Measurements from ENCODE around the gene SDR39U1. TPM values are rescaled to one million over a fixed set of nuclear protein-coding genes. Genes with fewer than 3 reads are reported as not detected.

Gene SDR39U1
- total and polyA plus RNA-seq, 5 donors = 74.6 to 128 (median 98.3) TPM

- 49% methylated on average over 5 of the region's 5 CpGs for WGBS
- peak overlapping the region; percentile 66 for H3K4me3 ChIP-seq (ENCODE audit: low read length)
- H3K4me1 ChIP-seq (ENCODE audit: control insufficient read depth, insufficient read depth, low read length) = no peaks in the 10 kb centered on the region
- DNase-seq = peak in 1 of 3 donors; percentile 57
- intact Hi-C loops (cut with DNase I) = no loop called here
- H3K27ac ChIP-seq (ENCODE audit: low read length) = peak overlapping the region; percentile 100
- H3K27me3 ChIP-seq (ENCODE audit: control insufficient read depth, insufficient read depth) = no peaks in the 10 kb centered on the region
- H3K9me3 ChIP-seq (ENCODE audit: control insufficient read depth, low read length) = no peaks in the 10 kb centered on the region
- ATAC-seq = no peak
Observed at GRCh38 chr14:24441485-24441884, 1.1 kb downstream of the SDR39U1 start.

GRCh38 chr14:24440606-24441399 lies 1.8 kb downstream of the SDR39U1 start:
- Histone ChIP-seq H3K4me3 (ENCODE audit: low read length) (no peak overlapping the region), H3K4me1 (ENCODE audit: control insufficient read depth, insufficient read depth, low read length) (no peaks in the 10 kb centered on the region), H3K9me3 (ENCODE audit: control insufficient read depth, low read length) (no peaks in the 10 kb centered on the region), H3K27me3 (ENCODE audit: control insufficient read depth, insufficient read depth) (no peaks in the 10 kb centered on the region), H3K27ac (ENCODE audit: low read length) (no peak overlapping the region)
- DNase-seq (no peak), ATAC-seq (no peak)
- 81% methylated on average over 8 of the region's 8 CpGs for WGBS
- intact Hi-C loops (cut with DNase I) = no loop called here

- 70% methylated on average over 15 of the region's 15 CpGs for WGBS
- H3K27ac ChIP-seq (ENCODE audit: low read length) = no peak overlapping the region
Observed at GRCh38 chr14:24439830-24440605, 2.6 kb downstream of the SDR39U1 start.

GRCh38 chr14:24439257-24439656 lies 3.3 kb downstream of the SDR39U1 start:
- Histone ChIP-seq H3K4me1 (ENCODE audit: control insufficient read depth, insufficient read depth, low read length) (no peaks in the 10 kb centered on the region), H3K27ac (ENCODE audit: low read length) (no peak overlapping the region), H3K27me3 (ENCODE audit: control insufficient read depth, insufficient read depth) (no peaks in the 10 kb centered on the region), H3K4me3 (ENCODE audit: low read length) (no peak overlapping the region), H3K9me3 (ENCODE audit: control insufficient read depth, low read length) (no peaks in the 10 kb centered on the region)
- ATAC-seq (no peak), DNase-seq (no peak)
- intact Hi-C loops (cut with DNase I) = loop anchor here in 2 of 4 donors (5.0 to 10.0 kb wide), 2 partner anchors 74 to 107 kb away; partner anchors contain the start of gene NFATC4 (in 1 of the 2)
- 45% methylated on average over 1 of the region's 1 CpG for WGBS

More at GRCh38 chr14:24439830-24440605, 2.6 kb downstream of the SDR39U1 start:
- H3K9me3 ChIP-seq (ENCODE audit: control insufficient read depth, low read length) = no peaks in the 10 kb centered on the region
- H3K27me3 ChIP-seq (ENCODE audit: control insufficient read depth, insufficient read depth) = no peaks in the 10 kb centered on the region
- no peaks in the 10 kb centered on the region for H3K4me1 ChIP-seq (ENCODE audit: control insufficient read depth, insufficient read depth, low read length)
- DNase-seq = peak; percentile 31 to 66 (median 65)
- ATAC-seq = no peak
- intact Hi-C loops (cut with DNase I) = loop anchor here in 2 of 4 donors (5.0 to 10.0 kb wide), 2 partner anchors 75 to 108 kb away; partner anchors contain the start of gene NFATC4 (in 1 of the 2)
- no peak overlapping the region for H3K4me3 ChIP-seq (ENCODE audit: low read length)

GRCh38 chr14:24438223-24439097 lies 4.1 kb downstream of the SDR39U1 start:
- Histone ChIP-seq H3K27me3 (ENCODE audit: control insufficient read depth, insufficient read depth) (no peaks in the 10 kb centered on the region), H3K27ac (ENCODE audit: low read length) (no peak overlapping the region), H3K4me1 (ENCODE audit: control insufficient read depth, insufficient read depth, low read length) (no peaks in the 10 kb centered on the region), H3K9me3 (ENCODE audit: control insufficient read depth, low read length) (no peaks in the 10 kb centered on the region), H3K4me3 (ENCODE audit: low read length) (no peak overlapping the region)
- ATAC-seq (no peak), DNase-seq (no peak)
- 55% methylated on average over 9 of the region's 9 CpGs for WGBS
- intact Hi-C loops (cut with DNase I) = loop anchor here in 2 of 4 donors (5.0 to 10.0 kb wide), 2 partner anchors 74 to 106 kb away; partner anchors contain the start of gene NFATC4 (in 1 of the 2)

GRCh38 chr14:24437736-24438067 lies 4.9 kb downstream of the SDR39U1 start:
- Histone ChIP-seq H3K4me1 (ENCODE audit: control insufficient read depth, insufficient read depth, low read length) (no peaks in the 10 kb centered on the region), H3K4me3 (ENCODE audit: low read length) (no peak overlapping the region), H3K9me3 (ENCODE audit: control insufficient read depth, low read length) (no peaks in the 10 kb centered on the region), H3K27me3 (ENCODE audit: control insufficient read depth, insufficient read depth) (no peaks in the 10 kb centered on the region), H3K27ac (ENCODE audit: low read length) (no peak overlapping the region)
- DNase-seq (no peak), ATAC-seq (no peak)
- WGBS = 67% methylated on average over 2 of the region's 2 CpGs
- intact Hi-C loops (cut with DNase I) = loop anchor here in 3 of 4 donors (2.0 to 10.0 kb wide), 3 partner anchors 73 to 105 kb away; partner anchors contain the start of gene NFATC4 (in 1 of the 3)

GRCh38 chr14:24437020-24437735 lies 5.4 kb downstream of the SDR39U1 start:
- H3K4me3 ChIP-seq (ENCODE audit: low read length) = no peak overlapping the region

GRCh38 chr14:24436355-24437019 lies 6.1 kb downstream of the SDR39U1 start:
- Histone ChIP-seq H3K27ac (ENCODE audit: low read length) (peak overlapping the region; percentile 76), H3K4me1 (ENCODE audit: control insufficient read depth, insufficient read depth, low read length) (no peaks in the 10 kb centered on the region), H3K27me3 (ENCODE audit: control insufficient read depth, insufficient read depth) (no peaks in the 10 kb centered on the region), H3K4me3 (ENCODE audit: low read length) (no peak overlapping the region), H3K9me3 (ENCODE audit: control insufficient read depth, low read length) (no peaks in the 10 kb centered on the region)
- intact Hi-C loops (cut with DNase I) = loop anchor here in 3 of 4 donors (2.0 to 10.0 kb wide), 3 partner anchors 72 to 104 kb away; partner anchors contain the start of gene NFATC4 (in 1 of the 3)
- 45% methylated on average over 5 of the region's 5 CpGs for WGBS
- ATAC-seq = peak; percentile 34 to 49
- peak in 1 of 3 donors; percentile 57 for DNase-seq

More at GRCh38 chr14:24437020-24437735, 5.4 kb downstream of the SDR39U1 start:
- Histone ChIP-seq H3K9me3 (ENCODE audit: control insufficient read depth, low read length) (no peaks in the 10 kb centered on the region), H3K4me1 (ENCODE audit: control insufficient read depth, insufficient read depth, low read length) (no peaks in the 10 kb centered on the region), H3K27ac (ENCODE audit: low read length) (peak overlapping the region; percentile 76), H3K27me3 (ENCODE audit: control insufficient read depth, insufficient read depth) (no peaks in the 10 kb centered on the region)
- 54% methylated on average over 12 of the region's 12 CpGs for WGBS
- intact Hi-C loops (cut with DNase I) = loop anchor here in 3 of 4 donors (2.0 to 10.0 kb wide), 3 partner anchors 72 to 105 kb away; partner anchors contain the start of gene NFATC4 (in 1 of the 3)
- DNase-seq (peak in 2 of 3 donors; percentile 47 to 60), ATAC-seq (peak in 1 of 2 donors; percentile 3)

- Histone ChIP-seq H3K4me1 (ENCODE audit: control insufficient read depth, insufficient read depth, low read length) (no peaks in the 10 kb centered on the region), H3K9me3 (ENCODE audit: control insufficient read depth, low read length) (no peaks in the 10 kb centered on the region), H3K27me3 (ENCODE audit: control insufficient read depth, insufficient read depth) (no peaks in the 10 kb centered on the region), H3K27ac (ENCODE audit: low read length) (peak overlapping the region; percentile 73), H3K4me3 (ENCODE audit: low read length) (no peak overlapping the region)
- intact Hi-C loops (cut with DNase I) = loop anchor here in 3 of 4 donors (2.0 to 10.0 kb wide), 3 partner anchors 71 to 104 kb away; partner anchors contain the start of gene NFATC4 (in 1 of the 3)
- no peak for DNase-seq
- WGBS = 57% methylated on average over 6 of the region's 6 CpGs
- no peak for ATAC-seq
Observed at GRCh38 chr14:24435998-24436354, 6.6 kb downstream of the SDR39U1 start.
